Activated CD8-positive, alpha-beta T cell treated with anti-CD3 and anti-CD28 coated beads for 36 hours (primary cell): ENCODE measurements around the gene FES. TPM values are rescaled to one million over a fixed set of nuclear protein-coding genes. Genes with fewer than 3 reads are reported as not detected.

Experiments
- ATAC-seq: fragments of 200-7000 bp; cut with Tn5 transposase; one replicate; pipeline ENCODE4 v1.10.0; 2021; ENCODE audit warnings: mild to moderate bottlenecking, moderate library complexity
- CTCF ChIA-PET: fragments of 350-600 bp; sonication (Branson Sonifier 250); formaldehyde crosslinking; loops from one replicate; lab custom pipeline; 2021; ENCODE audit warnings: antibody characterized with exemption; lab: Charles Lee
- POLR2A ChIA-PET: fragments of 350-600 bp; sonication (Branson Sonifier 250); formaldehyde crosslinking; loops from one replicate; lab custom pipeline; 2021; ENCODE audit warnings: antibody characterized with exemption; lab: Charles Lee
- DNase-seq: peaks from one replicate; pipeline ENCODE4 v3.0.0-alpha.2; 2020
- H3K27ac Mint-ChIP-seq: one replicate; pipeline ENCODE4 v1.8.0; 2021; ENCODE audit warnings: mild to moderate bottlenecking, mixed read lengths
- H3K27me3 Mint-ChIP-seq: one replicate; pipeline ENCODE4 v1.8.0; 2021; ENCODE audit warnings: mixed read lengths
- H3K36me3 Mint-ChIP-seq: one replicate; pipeline ENCODE4 v1.8.0; 2021; ENCODE audit warnings: low read depth, mixed read lengths
- H3K4me1 Mint-ChIP-seq: one replicate; pipeline ENCODE4 v1.8.0; 2021; ENCODE audit warnings: low read depth, mixed read lengths
- H3K4me3 Mint-ChIP-seq: one replicate; pipeline ENCODE4 v1.8.0; 2021; ENCODE audit warnings: mild to moderate bottlenecking, moderate library complexity, mixed read lengths
- H3K9me3 Mint-ChIP-seq: one replicate; pipeline ENCODE4 v1.8.0; 2021; ENCODE audit warnings: mixed read lengths
- intact Hi-C: fragments of 100-400 bp; cut with micrococcal nuclease; formaldehyde crosslinking; loops from one replicate; pipeline ENCODE4 v1.10.0; 2022
- total RNA-seq, 2 experiments: library from RNA; stranded (reverse); gene quantifications; one replicate each; pipeline ENCODE4 v1.2.3, GENCODE V29; 2021
- TF ChIP-seq, protein P1 (sequence below): fragments of 200-600 bp; IDR thresholded peaks from one replicate; pipeline ENCODE4 v1.8.0; 2022; ENCODE audit warnings: antibody characterized with exemption, mild to moderate bottlenecking

The FES gene
- total RNA-seq, 2 experiments from 2014 or later = 4.1 to 4.6 TPM

DNA sequence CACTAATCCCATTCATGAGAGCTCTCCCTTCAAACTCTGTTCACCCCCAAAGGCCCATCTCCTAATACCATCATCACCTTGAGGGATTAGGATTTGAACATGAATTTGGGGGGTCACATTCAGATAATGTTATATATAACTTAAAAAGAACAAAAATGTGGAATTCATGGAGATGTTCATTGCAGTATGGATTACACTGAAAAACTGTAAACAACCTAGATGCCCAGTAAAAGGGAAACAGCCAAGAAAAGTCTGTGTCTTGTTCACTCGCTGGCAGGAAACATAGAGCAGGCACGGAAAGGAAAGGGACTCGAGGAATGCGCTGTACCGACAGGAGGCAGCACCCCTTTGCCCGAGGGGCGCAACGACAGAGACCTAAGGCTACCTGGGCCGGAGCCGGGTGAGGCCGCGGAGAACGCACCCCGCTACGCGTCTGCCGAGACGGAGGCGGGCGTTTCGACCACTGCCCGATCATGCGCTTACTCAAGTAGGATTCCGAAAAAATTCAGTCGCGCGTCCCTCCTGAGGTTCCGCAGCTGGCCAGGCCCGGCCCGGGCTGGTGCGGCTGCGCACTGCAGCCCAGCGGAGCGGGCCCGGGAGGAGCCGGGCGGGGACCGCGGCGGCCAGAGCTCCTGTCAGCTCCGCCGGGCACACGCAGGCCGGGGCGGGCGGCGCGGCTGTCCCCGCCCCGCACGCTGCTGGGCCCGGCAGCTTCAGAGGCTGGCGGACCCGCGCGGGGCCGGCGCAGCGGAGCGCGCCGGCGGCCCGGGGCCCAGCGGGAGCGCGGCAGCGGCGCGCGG, 17.9 kb downstream of the FES start:
- ChIA-PET CTCF (interaction anchor here (0.7 to 16.4 kb wide), 17 partner anchors 10 to 369 kb away, joined by 3 to 255 read pairs (median 7); partner anchors contain the start of genes BLM, FES, HDDC3 and RCCD1), POLR2A (interaction anchor here (0.6 to 14.2 kb wide), 17 partner anchors 8 to 251 kb away, joined by 3 to 133 read pairs (median 4); partner anchors contain the start of genes BLM, HDDC3, RCCD1 and UNC45A)
- intact Hi-C loops = no loop called here
- no peaks in the 10 kb centered on the region for H3K27me3 Mint-ChIP-seq
- H3K4me1 Mint-ChIP-seq = peaks cover 24% of the 10 kb centered on the region
- peak; percentile 79 for DNase-seq
- H3K36me3 Mint-ChIP-seq = peaks cover 27% of the 10 kb centered on the region
- no peaks in the 10 kb centered on the region for H3K9me3 Mint-ChIP-seq
- peak overlapping the region; percentile 85 for H3K4me3 Mint-ChIP-seq
- TF ChIP-seq, protein P1, sequence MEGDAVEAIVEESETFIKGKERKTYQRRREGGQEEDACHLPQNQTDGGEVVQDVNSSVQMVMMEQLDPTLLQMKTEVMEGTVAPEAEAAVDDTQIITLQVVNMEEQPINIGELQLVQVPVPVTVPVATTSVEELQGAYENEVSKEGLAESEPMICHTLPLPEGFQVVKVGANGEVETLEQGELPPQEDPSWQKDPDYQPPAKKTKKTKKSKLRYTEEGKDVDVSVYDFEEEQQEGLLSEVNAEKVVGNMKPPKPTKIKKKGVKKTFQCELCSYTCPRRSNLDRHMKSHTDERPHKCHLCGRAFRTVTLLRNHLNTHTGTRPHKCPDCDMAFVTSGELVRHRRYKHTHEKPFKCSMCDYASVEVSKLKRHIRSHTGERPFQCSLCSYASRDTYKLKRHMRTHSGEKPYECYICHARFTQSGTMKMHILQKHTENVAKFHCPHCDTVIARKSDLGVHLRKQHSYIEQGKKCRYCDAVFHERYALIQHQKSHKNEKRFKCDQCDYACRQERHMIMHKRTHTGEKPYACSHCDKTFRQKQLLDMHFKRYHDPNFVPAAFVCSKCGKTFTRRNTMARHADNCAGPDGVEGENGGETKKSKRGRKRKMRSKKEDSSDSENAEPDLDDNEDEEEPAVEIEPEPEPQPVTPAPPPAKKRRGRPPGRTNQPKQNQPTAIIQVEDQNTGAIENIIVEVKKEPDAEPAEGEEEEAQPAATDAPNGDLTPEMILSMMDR = peak; percentile 77
- peak; percentile 73 for ATAC-seq
- peak overlapping the region; percentile 94 for H3K27ac Mint-ChIP-seq

DNA sequence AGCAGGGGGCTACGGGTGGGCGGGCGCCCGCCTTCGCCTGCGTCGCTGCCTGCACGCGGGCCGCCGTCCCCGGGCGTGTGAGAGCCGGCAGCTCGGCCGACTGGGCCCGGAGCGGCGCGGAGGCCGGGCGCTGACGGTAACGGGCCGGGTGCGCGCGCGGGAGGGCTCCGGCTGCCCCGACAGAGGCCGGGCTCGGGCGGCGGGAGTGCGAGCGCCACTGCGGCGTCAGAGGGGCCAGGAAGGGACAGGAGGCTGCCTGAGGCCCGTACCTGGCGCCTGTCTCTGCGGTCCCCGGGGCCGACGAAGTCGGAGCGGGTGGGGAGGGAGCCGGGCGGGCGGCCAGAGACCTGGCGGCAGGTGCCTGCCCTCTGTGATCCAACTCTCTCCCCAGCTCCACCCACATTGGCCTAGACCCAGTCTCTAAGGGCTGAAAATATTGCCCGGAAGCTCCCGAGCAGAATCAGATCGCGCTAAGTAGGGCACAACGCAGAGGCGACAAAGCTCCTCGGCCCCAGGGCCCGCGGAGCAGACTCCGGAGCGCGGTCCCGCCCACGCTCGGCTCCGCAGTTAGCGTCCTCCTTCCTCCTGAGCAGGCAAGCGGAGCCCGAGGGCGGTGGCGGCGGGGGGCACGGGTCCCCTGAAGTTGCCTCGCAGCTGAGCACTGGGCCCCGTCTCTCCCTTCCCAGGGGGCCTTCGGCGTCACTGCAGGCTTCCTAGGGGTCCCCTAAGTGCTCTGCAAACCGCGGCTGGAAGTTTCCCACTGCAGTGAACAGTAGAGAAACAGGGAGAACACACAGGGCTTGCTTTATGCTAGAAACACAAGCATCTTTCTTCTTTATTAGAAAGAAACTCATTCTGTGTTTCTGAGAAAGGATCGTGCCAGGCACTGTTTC, 18.8 kb downstream of the FES start, which contains the start of gene MAN2A2:
TSS of gene MAN2A2 (plus strand) at position 463 of the 893 bp plus-strand sequence. CDS start 906 bp downstream, outside the sequence.
- DNase-seq (peak; percentile 91), ATAC-seq (peak; percentile 70)
- Mint-ChIP-seq H3K4me1 (peaks cover 24% of the 10 kb centered on the region), H3K36me3 (peaks cover 36% of the 10 kb centered on the region), H3K4me3 (peak within 1 kb of the TSS; percentile 85), H3K9me3 (no peaks in the 10 kb centered on the region), H3K27ac (peak within 1 kb of the TSS; percentile 94), H3K27me3 (no peaks in the 10 kb centered on the region)
- ChIA-PET CTCF (interaction anchor here (0.7 to 16.4 kb wide), 20 partner anchors 9 to 583 kb away, joined by 3 to 255 read pairs (median 7); partner anchors contain the start of genes BLM, FES, HDDC3 and RCCD1), POLR2A (interaction anchor here (0.6 to 14.2 kb wide), 20 partner anchors 9 to 251 kb away, joined by 3 to 133 read pairs (median 4); partner anchors contain the start of genes BLM, HDDC3 and UNC45A)
- intact Hi-C loops = no loop called here
- TF ChIP-seq, protein P1 = no peak

- DNase-seq (peak; percentile 49), ATAC-seq (no peak)
- peaks cover 24% of the 10 kb centered on the region for H3K4me1 Mint-ChIP-seq
- TF ChIP-seq, protein P1 = no peak
- no peaks in the 10 kb centered on the region for H3K9me3 Mint-ChIP-seq
- peak overlapping the region; percentile 77 for H3K4me3 Mint-ChIP-seq
- ChIA-PET POLR2A (interaction anchor here (0.8 to 14.2 kb wide), 14 partner anchors 9 to 186 kb away, joined by 3 to 133 read pairs (median 6); partner anchors contain the start of genes BLM, HDDC3, RCCD1 and UNC45A), CTCF (interaction anchor here (1.0 to 16.4 kb wide), 14 partner anchors 9 to 584 kb away, joined by 3 to 255 read pairs (median 8); partner anchors contain the start of genes FES, HDDC3, RCCD1 and UNC45A)
- peak overlapping the region; percentile 83 for H3K27ac Mint-ChIP-seq
- H3K36me3 Mint-ChIP-seq = peaks cover 37% of the 10 kb centered on the region
- intact Hi-C loops = no loop called here
- no peaks in the 10 kb centered on the region for H3K27me3 Mint-ChIP-seq
Observed at GRCh38 chr15:90903733-90904536, 19.6 kb downstream of the FES start.

- POLR2A ChIA-PET = interaction anchor here (1.2 to 14.2 kb wide), 8 partner anchors 10 to 187 kb away, joined by 3 to 133 read pairs (median 6); partner anchors contain the start of genes BLM, HDDC3, RCCD1 and UNC45A
- H3K36me3 Mint-ChIP-seq = peaks cover 40% of the 10 kb centered on the region
- peaks cover 24% of the 10 kb centered on the region for H3K4me1 Mint-ChIP-seq
- ATAC-seq (no peak), DNase-seq (no peak)
- H3K27me3 Mint-ChIP-seq = no peaks in the 10 kb centered on the region
- H3K4me3 Mint-ChIP-seq = no peak overlapping the region
- CTCF ChIA-PET = interaction anchor here (1.3 to 16.4 kb wide), 3 partner anchors 12 to 29 kb away, joined by 3 to 255 read pairs (median 89); partner anchors contain the start of genes FES, HDDC3 and UNC45A
- intact Hi-C loops = no loop called here
- TF ChIP-seq, protein P1 = no peak
- H3K9me3 Mint-ChIP-seq = no peaks in the 10 kb centered on the region
- no peak overlapping the region for H3K27ac Mint-ChIP-seq
Observed at GRCh38 chr15:90904746-90905145, 20.4 kb downstream of the FES start.
